Thoracic aorta (tissue), 2 donors: ENCODE data around the gene OCA2. TPM values are rescaled to one million over a fixed set of nuclear protein-coding genes. Genes with fewer than 3 reads are reported as not detected.

Experiments
- ATAC-seq: fragments of 150-250 bp; one replicate; pipeline ENCODE4 v1.8.0; 2017; ENCODE audit warnings: low read depth; ENCODE audit not compliant: insufficient number of reproducible peaks, low FRiP score
- DNase-seq: peaks from one replicate; pipeline ENCODE4 v3.0.0-alpha.2; 2020; ENCODE audit warnings: low spot score
- H3K27ac ChIP-seq, 2 donors: fragments of 200-600 bp; sonication (generic); 1 replicate in 1 of 2; 2 replicates in 1 of 2; pipeline ENCODE4 v1.5.1; 2016; ENCODE audit warnings: mild to moderate bottlenecking in 2 of 2, moderate library complexity in 2 of 2
- H3K27me3 ChIP-seq: fragments of 200-600 bp; sonication (generic); replicated peaks from 2 replicates; pipeline ENCODE4 v1.6.0; 2016; ENCODE audit warnings: mild to moderate bottlenecking; ENCODE audit not compliant: insufficient read depth
- H3K36me3 ChIP-seq: fragments of 200-600 bp; sonication (generic); one replicate; pipeline ENCODE4 v1.5.1; 2016
- H3K4me1 ChIP-seq, 2 donors: fragments of 200-600 bp; sonication (generic); 1 replicate in 1 of 2; 2 replicates in 1 of 2; pipeline versions ENCODE4 v1.5.1 to v1.6.0; 2016; ENCODE audit warnings: low read depth in 2 of 2, mild to moderate bottlenecking in 1 of 2; ENCODE audit not compliant: control insufficient read depth in 1 of 2
- H3K4me3 ChIP-seq: fragments of 200-600 bp; sonication (generic); 2 replicates; pipeline ENCODE4 v1.5.1; 2016; ENCODE audit warnings: mild to moderate bottlenecking
- H3K9me3 ChIP-seq: fragments of 200-600 bp; sonication (generic); 2 replicates; pipeline ENCODE4 v1.5.1; 2016
- CTCF ChIP-seq: fragments of 200-600 bp; sonication (generic); IDR thresholded peaks from one replicate; pipeline ENCODE4 v1.5.1; 2019; ENCODE audit warnings: antibody characterized with exemption
- total RNA-seq, 2 donors: library from RNA; depleted of rRNA; stranded (reverse); fragments of >200 nt; gene quantifications; one replicate each; pipeline versions ENCODE4 v1.1.0 to v1.2.3, GENCODE V29; 2016

The OCA2 gene
- total RNA-seq, 2 donors from 2014 or later = 8.0 to 14.8 TPM

DNA sequence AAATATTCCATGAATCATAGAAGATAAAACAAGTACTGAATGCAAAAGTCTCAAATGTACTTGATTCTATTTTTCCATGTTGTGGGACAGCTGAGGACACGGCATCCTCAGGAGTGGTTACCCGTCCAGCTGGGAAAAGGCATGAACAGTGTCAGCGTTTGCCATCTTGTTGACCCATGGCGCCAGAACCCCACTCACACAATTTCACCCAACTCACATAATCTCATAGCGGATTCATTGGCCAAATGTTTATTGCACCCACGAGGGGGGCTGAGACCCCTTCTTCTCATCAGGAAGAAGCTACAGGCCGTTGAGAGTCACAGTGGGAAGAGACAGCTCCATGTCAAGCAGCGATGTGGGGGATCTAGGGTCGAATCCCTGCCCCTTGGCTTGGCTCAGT is 72.9 kb downstream of the OCA2 start:
- H3K27ac ChIP-seq = no peak overlapping the region
- DNase-seq (no peak), ATAC-seq (no peak)
- no peaks in the 10 kb centered on the region for H3K27me3 ChIP-seq
- no peak for TF ChIP-seq CTCF
- H3K4me1 ChIP-seq = peaks cover 0 to 5% of the 10 kb centered on the region in 2 donors
- H3K9me3 ChIP-seq = no peaks in the 10 kb centered on the region
- H3K36me3 ChIP-seq = no peaks in the 10 kb centered on the region
- no peak overlapping the region for H3K4me3 ChIP-seq

DNA sequence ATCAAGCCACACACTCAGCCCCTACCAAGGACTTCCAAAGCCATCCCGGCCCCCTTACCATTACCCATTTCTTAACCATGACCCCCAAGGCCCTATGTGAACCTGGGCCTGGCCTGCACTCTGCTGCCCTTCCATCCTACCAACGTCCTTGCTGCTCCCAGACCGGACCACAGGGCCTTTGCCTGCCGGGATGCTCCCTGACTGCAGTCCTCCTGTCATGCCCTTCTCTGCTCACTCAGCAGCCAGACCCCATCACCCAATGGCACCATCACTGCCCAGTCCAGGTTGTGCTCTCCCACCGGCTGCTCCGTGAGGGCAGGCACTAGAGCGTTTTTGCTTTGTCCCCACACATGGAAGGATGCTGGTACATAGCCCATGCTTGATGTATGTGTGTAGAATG is 73.7 kb downstream of the OCA2 start:
- DNase-seq (no peak), ATAC-seq (no peak)
- H3K27me3 ChIP-seq = no peaks in the 10 kb centered on the region
- no peaks in the 10 kb centered on the region for H3K9me3 ChIP-seq
- H3K27ac ChIP-seq = no peak overlapping the region
- no peak for TF ChIP-seq CTCF
- no peaks in the 10 kb centered on the region for H3K36me3 ChIP-seq
- H3K4me1 ChIP-seq = peaks cover 0 to 5% of the 10 kb centered on the region in 2 donors
- no peak overlapping the region for H3K4me3 ChIP-seq

DNA sequence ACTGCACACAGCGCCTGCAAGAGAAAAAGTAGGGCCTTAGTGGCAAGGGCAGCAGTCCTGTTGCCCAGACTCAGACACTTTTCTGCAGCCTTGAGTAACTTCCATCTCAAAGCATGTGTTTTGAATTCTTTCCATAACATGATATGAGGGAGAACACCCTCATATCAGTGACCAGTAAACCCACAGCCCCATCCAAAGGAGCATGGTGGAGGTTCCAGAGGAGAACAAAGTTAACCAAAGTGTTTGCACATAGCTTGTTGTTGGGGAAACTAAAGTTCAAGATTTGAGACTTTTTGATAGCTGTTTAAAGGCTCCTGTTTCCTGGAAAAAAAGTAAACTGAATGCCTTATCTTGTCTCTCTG is 74.2 kb downstream of the OCA2 start:
- Histone ChIP-seq H3K36me3 (no peaks in the 10 kb centered on the region), H3K4me3 (no peak overlapping the region), H3K9me3 (no peaks in the 10 kb centered on the region), H3K4me1 (peaks cover 0 to 5% of the 10 kb centered on the region in 2 donors), H3K27me3 (no peaks in the 10 kb centered on the region), H3K27ac (no peak overlapping the region)
- ATAC-seq (no peak), DNase-seq (no peak)
- TF ChIP-seq CTCF = no peak

- Histone ChIP-seq H3K4me3 (no peak overlapping the region), H3K9me3 (no peaks in the 10 kb centered on the region), H3K36me3 (no peaks in the 10 kb centered on the region), H3K4me1 (peaks cover 0 to 5% of the 10 kb centered on the region in 2 donors), H3K27ac (no peak overlapping the region), H3K27me3 (no peaks in the 10 kb centered on the region)
- no peak for TF ChIP-seq CTCF
- ATAC-seq (no peak), DNase-seq (no peak)
Measured at GRCh38 chr15:28023933-28024888, 74.9 kb downstream of the OCA2 start.

DNA sequence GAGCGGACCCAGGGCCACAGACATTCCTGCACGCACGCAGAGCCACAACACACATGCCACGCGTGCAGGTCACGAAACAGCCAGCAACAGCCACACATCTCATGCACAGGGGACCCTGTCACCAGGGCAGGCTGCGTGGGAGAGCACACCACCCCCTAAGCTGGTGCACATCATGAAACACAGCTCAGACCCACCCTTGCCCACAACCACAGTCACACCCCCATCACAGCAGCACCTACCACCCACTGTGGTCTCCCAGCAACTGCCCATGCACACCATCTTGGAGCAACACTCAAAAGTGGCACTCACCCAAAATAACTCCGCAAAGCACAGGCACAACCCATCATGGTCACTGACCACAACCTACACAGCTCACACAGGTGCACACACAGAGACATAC is 75.7 kb downstream of the OCA2 start:
- DNase-seq = no peak
- Histone ChIP-seq H3K9me3 (no peaks in the 10 kb centered on the region), H3K4me3 (no peak overlapping the region), H3K27ac (no peak overlapping the region), H3K36me3 (no peaks in the 10 kb centered on the region), H3K27me3 (no peaks in the 10 kb centered on the region), H3K4me1 (peaks cover 0 to 5% of the 10 kb centered on the region in 2 donors)
- ATAC-seq = no peak
- no peak for TF ChIP-seq CTCF
